Fibroblast of upper back skin (primary cell): Measurements from ENCODE around the gene CAMTA1.

Experiments used
- DNase-seq: peaks from one replicate; pipeline ENCODE4 v3.0.0-alpha.2; 2013

The CAMTA1 gene

DNA sequence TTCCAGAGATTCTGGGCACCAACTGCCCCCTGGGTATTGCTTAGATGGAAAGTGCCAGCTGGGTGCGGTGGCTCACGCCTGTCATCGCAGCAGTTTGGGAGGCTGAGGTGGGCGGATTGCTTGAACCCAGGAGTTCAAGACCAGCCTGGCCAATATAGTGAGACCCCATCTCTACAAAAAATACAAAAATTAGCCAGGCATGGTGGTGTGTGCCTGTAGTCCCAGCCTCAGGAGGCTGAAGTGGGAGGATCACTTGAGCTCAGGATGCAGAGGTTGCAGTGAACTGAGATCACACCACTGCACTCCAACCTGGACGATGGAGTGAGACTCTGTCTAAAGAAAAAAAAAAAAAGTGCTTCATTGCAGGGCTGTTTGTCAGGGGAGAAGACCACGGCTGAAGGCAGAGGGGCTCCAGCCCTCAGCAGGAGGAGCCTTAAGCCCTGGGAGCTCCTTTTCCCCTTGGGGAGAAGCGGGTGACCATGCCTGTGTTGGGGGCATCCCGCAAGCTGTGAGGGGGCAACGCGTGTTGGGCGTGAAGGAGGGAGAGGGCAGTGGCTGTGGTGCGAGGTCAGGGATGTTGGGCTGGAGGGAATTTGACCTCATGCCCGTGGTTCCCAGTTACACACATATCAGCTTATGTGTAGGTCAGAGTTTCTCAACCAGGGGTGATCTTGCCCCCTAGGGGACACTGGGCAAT lies 854.3 kb downstream of the CAMTA1 start:
- DNase-seq, result no peak

DNA sequence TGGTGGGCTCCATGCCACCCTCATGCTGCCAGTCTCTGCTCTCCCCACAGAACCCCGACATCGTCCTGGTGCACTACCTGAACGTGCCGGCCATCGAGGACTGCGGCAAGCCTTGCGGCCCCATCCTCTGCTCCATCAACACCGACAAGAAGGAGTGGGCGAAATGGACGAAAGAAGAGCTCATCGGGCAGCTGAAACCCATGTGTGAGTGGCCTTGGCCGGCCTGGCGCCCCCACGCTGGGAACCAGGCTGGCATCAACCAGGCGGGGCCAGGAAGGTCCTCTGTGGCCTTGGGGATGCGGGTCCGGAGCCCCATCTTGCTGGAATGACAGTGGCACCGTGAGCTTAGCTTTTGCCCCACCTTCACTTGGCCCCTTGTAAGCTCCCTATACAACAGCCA lies 855.1 kb downstream of the CAMTA1 start:
- DNase-seq, result no peak

DNA sequence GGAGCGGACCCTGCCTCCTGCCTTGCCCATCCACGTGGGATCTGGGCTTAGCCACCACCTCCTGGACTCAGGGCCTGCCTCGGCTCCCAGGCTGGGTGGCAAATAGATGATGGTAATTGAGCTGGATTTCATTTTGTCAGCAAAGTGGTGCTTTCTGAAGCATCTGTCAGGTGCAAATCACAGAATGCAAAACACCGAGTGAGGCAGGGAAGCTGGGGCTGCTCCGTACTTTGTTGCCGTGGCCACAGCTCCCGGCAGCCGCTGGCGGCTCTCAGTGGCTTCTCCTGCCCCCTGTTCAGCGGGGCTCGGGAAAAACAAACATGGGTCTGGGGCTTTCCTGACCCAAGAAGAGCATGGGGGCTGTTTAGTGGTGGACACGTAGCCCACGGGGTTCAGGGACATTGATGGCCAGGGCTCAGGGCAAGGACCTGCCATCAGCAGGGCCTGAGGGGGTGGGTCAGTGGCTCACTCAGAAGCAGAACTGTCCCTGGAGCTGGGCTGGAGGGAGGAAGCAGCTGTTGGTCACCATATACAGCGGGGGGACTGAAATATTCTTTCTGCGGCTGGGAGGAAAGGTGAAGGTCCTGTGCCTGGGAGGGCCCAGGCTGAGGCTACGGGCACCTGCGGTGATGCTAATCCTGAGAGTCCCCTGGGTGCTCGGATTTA lies 855.8 kb downstream of the CAMTA1 start:
- DNase-seq, result no peak

DNA sequence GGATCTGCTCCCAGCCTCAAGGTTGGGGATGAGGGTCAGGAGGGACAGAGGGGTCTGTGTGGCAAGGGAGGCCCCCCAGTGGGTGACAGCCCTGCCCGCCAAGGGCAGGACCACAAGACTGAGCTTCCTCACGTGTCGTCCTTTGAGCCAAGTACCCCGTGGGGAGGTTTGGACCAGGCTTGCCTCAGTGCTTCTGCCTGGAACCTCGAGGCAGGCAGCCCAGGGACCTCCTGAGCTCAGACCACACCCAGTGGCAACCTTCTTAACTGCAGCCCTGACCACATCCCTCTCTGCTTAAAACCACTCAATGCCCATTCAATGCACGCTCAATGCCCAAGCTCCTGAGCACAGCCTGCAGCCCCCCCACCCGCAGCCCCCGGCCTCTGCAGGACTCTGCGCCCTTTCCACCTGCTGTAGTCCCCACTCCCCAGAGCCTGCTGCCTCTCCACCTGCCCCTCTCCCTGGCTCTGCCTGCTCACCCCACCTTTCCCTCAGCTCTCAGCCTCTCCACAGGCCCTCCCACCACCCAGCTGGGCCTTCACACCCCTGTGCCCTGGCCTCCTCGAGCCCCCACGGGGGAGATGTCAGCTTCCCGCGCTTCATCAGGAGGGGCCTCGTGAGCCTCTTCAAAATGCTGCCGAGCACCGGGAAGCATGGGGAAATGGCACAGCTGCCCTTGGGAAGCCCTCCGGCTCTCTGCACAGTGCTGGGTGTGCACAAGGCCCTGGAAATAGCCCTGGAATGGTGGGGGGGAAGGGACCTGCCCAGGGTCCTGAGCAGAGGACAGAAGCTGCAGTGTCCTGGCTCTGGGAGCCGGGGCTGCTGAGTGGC lies 856.5 kb downstream of the CAMTA1 start:
- no peak for DNase-seq

DNA sequence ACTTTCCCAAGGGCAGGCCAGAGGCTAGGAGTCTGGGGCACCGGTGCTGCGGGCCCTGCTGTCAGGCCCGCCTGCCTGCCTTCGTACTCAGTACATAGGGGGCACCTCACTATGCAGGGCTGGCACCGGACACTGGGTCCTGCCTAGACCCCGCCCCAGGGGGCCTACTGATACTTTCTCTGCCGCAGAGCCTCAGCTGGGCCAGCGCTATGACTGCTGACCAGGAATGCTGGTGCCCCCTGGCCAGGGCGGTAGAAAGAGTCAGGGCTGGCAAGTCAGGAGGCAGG lies 857.1 kb downstream of the CAMTA1 start:
- DNase-seq, result no peak

DNA sequence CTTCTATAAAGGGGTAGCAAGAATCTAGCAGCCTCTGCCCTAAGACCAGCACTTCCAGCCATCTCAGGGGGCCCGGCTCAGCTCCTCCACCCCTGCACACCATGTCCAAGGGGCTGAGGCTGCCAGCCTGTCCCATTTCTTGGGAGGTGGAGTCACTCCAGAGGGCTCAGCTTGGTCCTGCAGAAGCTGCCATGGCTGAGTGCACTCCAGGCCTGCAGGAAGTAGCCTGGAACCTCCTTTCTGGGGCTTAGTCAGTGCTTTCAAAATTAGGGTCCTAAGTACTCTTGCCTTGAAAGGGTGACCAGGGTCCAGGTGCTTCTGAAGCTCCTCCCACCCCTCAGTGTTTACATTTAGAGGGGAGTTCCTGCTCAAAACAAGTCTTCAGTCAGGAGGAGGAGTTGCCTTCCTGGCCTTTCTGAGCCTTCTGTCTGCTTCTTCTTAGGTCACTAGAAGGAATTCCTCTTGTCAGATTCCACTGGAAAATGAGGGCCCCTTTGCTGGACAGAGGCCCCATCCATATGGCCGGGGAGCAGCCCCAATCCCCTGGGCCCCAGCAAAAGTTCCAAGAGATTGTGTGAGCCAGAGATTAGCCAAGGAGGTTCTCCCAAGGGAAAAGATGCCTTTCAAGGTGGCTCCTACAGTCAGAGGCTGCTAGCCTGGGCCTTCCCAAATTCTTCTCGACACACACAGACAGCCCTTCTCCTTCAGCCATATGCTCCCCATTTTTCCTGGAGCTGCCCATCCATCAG lies 857.7 kb downstream of the CAMTA1 start:
- DNase-seq, result no peak

DNA sequence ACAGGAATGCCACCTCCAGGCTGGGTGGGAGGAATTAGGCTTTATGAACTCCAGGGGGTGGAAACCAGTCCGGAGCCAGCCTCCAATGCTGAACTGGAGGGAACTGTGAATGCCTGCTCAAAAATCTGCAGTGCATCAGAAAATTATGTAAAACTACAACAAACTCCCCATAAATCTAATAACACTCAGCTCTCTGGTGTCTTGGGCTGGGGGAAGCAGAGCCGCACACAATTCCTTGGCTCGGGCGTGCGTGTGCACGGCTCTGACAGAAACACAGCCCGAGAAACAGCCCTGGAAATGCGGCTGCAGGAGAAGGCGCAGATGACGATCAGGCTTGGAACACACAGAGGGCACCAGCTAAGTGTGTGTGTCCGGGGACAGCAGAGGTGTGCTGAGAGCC lies 858.3 kb downstream of the CAMTA1 start:
- DNase-seq, result peak; percentile 52

DNA sequence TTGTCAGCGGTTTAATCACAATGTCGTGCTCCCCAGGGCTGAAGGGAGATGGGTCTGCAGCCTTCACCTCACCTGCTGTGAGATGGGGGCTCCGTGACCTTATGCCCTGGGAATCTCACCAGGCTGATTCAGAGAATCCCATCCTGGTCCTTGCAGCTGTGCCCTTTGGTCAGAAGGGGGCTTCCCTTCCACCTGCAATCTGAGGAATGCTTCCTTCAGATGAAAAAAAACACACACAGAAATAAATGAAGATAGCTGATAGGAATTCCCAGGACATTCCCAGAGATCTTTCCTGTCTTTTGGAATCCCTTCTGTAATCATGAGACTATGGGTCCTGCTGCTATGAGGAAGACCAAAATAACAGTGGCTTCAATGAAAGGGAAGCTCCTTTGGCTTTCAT lies 858.8 kb downstream of the CAMTA1 start:
- no peak for DNase-seq

DNA sequence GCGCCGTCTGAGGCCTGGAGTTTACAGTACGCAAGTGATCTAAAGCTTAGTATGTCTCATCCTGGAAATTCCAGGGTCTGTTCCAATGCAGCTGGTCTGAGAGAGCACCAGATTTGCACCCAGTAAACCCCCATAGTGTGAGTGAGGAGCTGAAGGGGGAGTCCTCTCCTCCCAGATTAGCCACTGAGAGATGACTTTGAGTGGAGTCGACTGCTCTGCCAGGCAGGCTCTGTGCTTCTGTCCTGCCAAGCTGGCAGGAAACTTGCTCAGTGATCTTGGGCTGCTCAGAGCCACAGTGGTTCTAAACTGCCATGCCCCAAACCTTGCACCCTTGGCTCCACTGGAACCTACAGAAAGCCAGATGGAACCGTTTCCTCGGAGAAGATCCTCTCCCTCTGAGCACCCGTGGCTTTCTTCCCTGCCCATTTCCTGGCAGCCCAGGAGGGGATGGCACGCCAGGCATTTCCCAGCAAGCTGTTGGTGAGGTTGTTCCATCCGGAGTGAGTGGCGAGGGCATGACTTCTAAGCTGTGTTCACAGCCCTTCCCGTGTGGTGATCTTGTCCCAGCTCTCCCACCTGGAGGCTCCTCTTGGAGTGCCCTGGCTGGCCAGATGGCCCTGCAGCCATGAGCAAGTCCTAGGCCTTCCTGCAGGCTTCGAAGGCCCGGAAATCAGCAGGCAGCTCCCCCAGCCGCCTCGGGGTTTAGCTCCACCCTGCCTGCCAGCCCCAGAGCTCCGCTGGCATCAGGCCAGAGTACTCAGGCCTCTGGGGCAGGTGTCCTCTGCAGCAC lies 859.9 kb downstream of the CAMTA1 start:
- no peak for DNase-seq

DNA sequence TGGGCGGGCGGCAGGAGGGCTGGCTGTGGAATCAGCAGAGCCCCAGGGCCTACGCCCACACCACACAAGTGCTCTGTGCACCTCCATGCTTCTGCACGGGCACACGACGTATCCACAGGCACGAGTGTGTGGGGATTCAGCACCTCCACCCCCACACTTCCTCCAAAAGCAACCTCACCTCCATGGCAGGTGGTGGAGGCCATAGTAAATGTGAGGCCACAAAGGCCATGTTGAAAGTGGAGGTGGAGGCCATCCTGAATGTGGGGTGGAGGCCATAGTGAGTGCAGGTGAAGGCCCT lies 860.4 kb downstream of the CAMTA1 start:
- no peak for DNase-seq

DNA sequence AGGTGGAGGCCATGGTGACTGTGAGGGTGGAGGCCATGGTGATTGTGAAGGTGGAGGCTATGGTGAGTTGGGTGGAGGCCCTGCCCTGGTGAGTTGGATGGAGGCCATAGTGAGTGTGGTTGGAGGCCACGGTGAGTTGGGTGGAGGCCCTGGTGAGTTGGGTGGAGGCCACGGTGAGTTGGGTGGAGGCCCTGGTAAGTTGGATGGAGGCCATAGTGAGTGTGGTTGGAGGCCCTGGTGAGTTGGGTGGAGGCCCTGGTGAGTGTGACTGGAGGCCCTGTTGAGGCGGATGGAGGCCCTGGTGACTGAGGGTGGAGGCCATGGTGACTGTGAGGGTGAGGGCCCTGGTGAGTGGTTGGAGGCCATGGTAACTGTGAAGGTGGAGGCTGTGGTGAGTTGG lies 860.9 kb downstream of the CAMTA1 start:
- no peak for DNase-seq

DNA sequence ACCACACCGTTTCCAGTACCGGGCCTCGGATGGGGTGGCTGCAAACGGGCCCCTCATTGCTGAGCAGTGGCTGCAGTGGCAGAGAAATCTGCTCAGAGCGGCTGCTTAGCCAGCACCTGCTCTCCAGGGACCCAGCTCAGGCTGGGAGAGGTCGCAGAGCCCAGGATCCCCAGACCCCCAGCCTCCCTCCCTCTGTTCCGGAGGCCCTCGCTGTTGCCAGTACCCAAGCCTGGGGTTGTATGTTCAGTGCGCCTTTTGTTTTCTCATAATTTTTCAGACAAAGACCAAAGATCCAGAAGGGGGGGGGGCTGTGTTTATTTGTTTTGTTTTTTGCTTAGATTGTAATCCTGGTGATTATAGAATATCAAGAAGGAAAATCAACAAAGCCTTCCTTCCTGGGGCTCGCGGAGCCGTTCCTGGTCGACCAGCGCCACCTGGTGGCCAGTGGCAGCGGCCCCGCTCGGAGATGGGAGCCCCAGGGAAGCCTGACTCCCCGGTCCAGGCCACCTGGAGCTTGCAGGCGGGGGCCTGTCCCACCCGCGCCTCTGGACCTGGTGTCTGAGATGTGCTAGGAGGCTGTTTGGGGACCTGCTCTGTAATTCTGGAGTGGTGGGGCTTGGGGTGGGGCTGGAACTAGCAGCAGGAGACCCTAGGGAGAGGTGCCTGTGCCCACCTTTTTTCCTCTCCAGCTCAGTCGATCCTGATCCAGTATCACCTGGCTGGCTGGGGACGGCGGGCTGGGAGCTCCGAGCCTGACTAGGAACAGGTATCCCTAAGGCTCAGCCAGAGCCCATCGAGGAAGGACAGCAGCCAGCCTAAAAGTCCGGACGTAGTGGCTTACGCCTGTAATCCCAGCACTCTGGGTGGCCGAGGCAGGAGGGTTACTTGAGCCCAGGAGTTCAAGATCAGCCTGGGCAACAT lies 862.0 kb downstream of the CAMTA1 start:
- DNase-seq, result peak; percentile 51

DNA sequence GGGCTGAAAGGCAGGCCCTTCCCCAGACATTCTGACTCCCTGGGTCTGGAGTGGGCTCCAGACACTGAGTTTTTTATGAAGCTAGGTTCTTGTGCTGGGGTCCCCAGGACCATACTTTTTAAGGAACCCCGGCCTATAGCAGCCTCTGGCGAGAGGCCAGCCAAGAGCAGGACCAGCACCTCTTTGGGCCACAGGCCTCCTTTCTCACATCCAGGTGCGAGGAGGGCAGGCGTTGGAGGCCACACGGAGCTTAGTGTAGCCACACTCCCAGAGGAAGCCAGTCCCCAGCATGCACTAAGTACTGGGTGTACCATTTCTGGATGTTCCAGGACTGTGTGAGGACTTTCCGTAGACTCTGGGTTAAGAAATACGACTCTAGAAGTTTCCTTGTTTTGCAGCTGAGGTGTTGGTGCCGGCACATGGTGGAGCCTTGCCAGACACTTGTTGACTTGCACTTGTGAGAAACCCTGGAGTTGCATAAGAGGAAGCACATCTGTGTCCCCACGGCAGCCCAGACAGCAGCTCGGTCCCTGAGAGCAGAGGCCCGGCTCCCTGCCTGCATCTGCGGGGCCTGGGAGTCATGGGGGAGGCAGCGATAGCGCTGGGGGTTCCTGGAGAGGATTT lies 863.6 kb downstream of the CAMTA1 start:
- DNase-seq, result no peak

DNA sequence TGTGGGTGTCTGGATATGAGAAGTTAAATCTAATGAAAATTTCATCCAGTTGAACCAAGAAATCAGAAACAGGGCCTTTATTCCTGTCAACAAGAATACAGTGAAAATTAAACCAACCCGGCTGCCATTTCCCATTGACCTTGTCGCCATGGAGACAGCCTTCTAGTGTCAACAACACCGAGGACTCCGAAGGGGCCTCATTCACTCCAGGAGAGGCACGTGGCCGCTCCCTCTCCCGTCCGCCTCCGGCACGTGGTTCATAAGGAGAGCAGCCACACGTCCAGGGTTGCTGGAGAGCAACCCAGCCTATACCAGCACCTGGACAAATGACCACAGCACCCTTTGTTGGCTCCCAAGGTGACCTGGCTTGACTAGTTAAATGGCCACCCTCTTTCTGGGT lies 865.5 kb downstream of the CAMTA1 start:
- DNase-seq, result no peak

DNA sequence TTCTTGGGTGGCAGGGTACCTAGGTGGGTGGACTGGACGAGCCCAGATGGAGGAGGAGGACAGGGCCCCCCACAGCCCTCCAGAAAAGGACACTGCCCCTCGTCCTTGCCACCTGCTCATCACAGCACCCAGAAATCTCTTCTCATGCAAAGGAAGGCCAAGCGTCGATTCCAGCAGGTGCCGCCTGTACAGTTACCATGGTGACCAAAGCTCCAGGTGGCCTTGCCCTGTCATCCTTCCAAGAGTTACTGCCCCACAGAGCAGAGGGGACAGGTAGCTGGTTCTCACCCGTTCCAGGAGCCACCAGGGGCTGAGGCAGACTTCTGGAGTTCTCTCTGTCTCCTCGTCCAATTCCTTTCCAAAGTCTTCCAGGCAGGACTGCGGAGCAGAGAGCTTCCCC lies 865.9 kb downstream of the CAMTA1 start:
- DNase-seq, result no peak

DNA sequence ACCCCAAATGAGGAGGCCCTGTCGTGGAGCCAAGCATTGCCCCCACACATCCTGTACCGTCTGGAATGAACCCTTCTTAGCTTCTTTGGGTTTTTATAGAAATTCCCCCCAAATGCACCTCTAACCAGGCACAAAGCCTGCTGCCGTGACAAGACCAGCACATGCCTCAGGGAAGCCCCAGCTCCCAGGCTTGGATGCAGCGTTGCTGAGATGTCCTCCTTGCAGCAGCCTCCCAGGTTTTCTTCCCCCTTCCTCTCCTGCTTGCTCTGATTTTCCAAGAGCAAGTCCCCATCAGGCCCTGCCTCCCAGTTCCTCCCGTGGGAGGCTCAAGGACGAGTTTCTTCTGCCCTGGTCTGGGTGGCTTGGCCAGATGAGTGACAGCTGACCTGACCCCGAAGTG lies 866.8 kb downstream of the CAMTA1 start:
- DNase-seq, result no peak

DNA sequence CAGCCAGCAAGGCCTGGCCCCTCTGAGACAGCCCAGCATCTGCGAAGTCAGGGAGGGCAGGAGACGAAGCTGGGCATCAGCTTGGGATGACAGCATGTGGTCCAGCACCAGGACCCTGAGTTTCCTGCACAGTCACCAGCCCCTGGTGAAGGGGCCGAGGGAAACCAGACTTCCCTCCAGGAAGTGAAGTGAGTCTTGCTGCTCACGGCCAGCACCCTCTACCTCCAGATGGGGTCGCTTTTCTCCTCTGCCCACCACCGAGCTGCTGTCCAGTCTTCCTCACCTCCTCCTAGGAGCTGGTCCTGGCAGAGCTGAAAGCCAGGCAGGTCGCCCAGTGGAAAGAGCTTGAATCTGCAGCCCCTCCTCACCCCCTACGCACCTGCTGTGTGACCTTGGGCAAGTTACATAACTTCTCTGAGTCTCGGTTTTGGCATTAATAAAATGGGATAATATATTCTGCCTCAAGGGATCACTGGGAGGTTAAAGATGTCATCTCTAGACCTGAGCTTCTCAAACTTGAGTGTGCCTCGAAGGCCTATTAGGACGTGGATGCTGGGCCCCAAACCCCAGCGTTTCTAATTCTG lies 867.4 kb downstream of the CAMTA1 start:
- no peak for DNase-seq

DNA sequence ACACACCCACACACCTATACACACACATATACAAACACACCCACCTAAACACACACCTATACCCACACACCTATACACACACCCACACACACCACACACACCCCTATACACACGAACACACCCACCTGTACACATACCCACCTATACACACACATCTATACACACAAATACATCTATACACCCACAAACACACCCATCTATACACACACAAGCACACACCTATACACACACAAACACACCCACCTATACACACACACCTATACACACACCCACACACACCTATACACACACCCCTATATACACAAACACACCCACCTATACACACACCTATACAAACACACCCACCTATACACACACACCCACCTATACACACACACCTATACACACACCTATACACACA lies 869.5 kb downstream of the CAMTA1 start:
- no peak for DNase-seq

DNA sequence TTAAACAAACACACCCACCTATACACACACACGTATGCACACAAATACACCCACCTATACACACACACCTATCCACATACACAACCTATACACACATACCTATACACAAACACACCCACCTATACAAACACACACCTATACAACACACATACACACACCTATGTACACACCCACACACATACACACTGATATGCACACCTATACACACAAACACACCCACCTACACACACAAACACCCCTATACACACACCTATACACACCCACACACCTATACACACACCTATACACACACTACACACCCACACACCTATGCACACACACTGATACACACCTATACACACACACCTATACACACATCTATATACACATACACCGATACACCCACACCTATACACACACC lies 870.1 kb downstream of the CAMTA1 start:
- no peak for DNase-seq

DNA sequence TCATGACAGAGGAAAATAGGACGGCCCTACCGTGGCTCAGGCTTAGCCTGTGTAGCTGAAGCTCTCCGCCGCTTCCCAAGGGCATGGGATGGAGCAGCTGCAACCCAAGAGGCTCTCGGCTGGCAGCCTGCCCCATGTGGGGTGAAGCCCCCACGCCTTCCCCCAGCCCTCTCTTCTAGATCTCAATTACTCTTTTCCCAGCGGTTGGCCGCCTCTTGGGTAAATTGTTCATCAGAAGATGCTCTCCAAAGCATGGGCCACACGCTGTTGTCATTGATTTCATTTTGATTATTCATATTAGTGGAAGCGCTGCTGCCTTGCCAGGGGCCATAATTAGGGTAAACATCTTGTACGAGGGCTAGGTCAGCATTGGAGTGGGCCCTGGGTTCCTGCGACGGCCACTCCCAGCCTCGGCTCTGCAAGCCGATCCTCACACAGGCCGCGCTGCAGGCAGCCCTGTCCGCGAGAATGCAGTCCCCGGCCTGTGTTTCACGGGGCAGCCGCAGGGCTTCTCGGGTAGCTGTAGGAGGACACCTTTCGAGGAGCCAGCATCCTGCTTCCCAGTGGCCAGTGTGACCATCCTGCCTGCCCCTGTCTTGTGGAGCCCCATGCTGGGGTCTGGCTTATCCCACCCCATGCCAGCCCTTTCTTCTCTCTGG lies 871.4 kb downstream of the CAMTA1 start:
- DNase-seq, result no peak
